HG03025 (cell line): ENCODE results near the gene VAV1.
A peak's percentile ranks its signal among the peaks of the same experiment; 100 is the strongest.
"Not testable (repeated sequence)": the region's sequence is repeated elsewhere in the genome, so short reads cannot be mapped to it uniquely, and the experiment has no call there.

Experiments used
- ATAC-seq: cut with Tn5 transposase; IDR thresholded peaks from one replicate; pipeline ENCODE4 v1.9.1; 2021; ENCODE audit warnings: mild to moderate bottlenecking, moderate library complexity; ENCODE audit not compliant: unreplicated experiment, low FRiP score

VAV1 gene

GRCh38 chr19:6737284-6737872, 35.1 kb upstream of the VAV1 start, which contains the start of gene GPR108:
GPR108 (minus strand) TSS chr19:6737580; CDS start chr19:6737576, 4 bp downstream.
- peak; percentile 53 for ATAC-seq

GRCh38 chr19:6737873-6738786, 34.4 kb upstream of the VAV1 start:
- peak; percentile 0 for ATAC-seq

- no peak for ATAC-seq
These were observed 33.6 kb upstream of the VAV1 start for GRCh38 chr19:6738787-6739389.

GRCh38 chr19:6739390-6739882, 33.1 kb upstream of the VAV1 start, which contains the start of gene TRIP10:
TRIP10 (plus strand) TSS chr19:6739680; CDS start chr19:6739762, 82 bp downstream.
- ATAC-seq: no peak

GRCh38 chr19:6739883-6740588, 32.5 kb upstream of the VAV1 start:
- no peak for ATAC-seq

GRCh38 chr19:6740589-6741343, 31.7 kb upstream of the VAV1 start:
- no peak for ATAC-seq

GRCh38 chr19:6743066-6743465, 29.4 kb upstream of the VAV1 start:
- no peak for ATAC-seq

GRCh38 chr19:6743714-6744380, 28.7 kb upstream of the VAV1 start:
- ATAC-seq: no peak

GRCh38 chr19:6744381-6745301, 27.9 kb upstream of the VAV1 start:
- no peak for ATAC-seq

GRCh38 chr19:6745965-6746364, 26.5 kb upstream of the VAV1 start:
- no peak for ATAC-seq

GRCh38 chr19:6748543-6748942, 24.0 kb upstream of the VAV1 start:
- ATAC-seq: not testable (repeated sequence)

- no peak for ATAC-seq
These were observed 22.4 kb upstream of the VAV1 start for GRCh38 chr19:6750062-6750461.

- no peak for ATAC-seq
These were observed 21.3 kb upstream of the VAV1 start for GRCh38 chr19:6751189-6751588.

GRCh38 chr19:6752256-6753177, 20.0 kb upstream of the VAV1 start:
- no peak for ATAC-seq

- peak; percentile 55 for ATAC-seq
These were observed 19.1 kb upstream of the VAV1 start for GRCh38 chr19:6753178-6754031.

GRCh38 chr19:6754136-6754535, 18.4 kb upstream of the VAV1 start:
- no peak for ATAC-seq
